HG02884 (cell line): ENCODE results near the gene RAB7A.
A peak's percentile ranks its signal among the peaks of the same experiment; 100 is the strongest.
"Not testable (repeated sequence)": the region's sequence is repeated elsewhere in the genome, so short reads cannot be mapped to it uniquely, and the experiment has no call there.

ENCODE experiments used
- ATAC-seq: cut with Tn5 transposase; IDR thresholded peaks from one replicate; pipeline ENCODE4 v1.9.1; 2021; ENCODE audit warnings: mild to moderate bottlenecking, moderate library complexity; ENCODE audit not compliant: unreplicated experiment

The RAB7A gene

GRCh38 chr3:128814519-128815317 lies 88.7 kb downstream of the RAB7A start:
- no peak for ATAC-seq

DNA sequence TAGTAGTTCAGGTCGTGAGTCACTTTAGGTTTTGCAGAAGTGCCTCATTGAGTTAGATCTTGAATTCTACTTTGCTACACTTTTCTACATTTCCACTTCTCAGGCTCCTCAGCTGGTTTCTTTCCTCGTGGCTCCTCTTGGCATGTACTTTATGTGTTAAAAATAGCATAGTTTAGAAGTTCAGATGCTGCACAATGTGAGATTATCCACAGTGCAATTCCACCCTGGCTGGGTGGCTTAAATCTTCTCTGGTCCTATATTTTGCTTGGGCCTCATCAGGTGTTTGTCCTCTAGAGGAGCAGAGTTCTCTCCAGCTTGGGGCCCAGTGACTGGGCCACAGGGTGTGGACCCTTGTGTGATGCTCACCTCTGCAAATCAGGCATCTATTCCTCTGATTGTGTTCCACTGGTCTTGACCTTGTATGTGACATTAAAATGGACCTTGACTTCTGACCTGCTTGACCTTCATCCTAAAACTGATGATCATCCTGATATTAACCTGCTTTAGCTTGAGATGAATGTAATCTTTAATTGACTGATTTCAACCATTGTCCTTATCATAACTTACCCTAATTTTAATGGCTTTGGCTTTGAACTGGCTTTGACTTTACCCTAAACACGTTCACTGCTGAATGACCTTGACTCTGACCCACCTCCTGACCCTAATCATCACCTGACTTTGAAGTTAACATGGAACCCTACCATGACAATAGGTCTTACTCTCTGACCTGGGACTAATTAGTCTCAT lies 89.5 kb downstream of the RAB7A start:
- ATAC-seq = no peak

GRCh38 chr3:128818186-128818787 lies 92.3 kb downstream of the RAB7A start:
- no peak for ATAC-seq

- no peak for ATAC-seq
Observed at GRCh38 chr3:128820252-128820839, 94.4 kb downstream of the RAB7A start.

DNA sequence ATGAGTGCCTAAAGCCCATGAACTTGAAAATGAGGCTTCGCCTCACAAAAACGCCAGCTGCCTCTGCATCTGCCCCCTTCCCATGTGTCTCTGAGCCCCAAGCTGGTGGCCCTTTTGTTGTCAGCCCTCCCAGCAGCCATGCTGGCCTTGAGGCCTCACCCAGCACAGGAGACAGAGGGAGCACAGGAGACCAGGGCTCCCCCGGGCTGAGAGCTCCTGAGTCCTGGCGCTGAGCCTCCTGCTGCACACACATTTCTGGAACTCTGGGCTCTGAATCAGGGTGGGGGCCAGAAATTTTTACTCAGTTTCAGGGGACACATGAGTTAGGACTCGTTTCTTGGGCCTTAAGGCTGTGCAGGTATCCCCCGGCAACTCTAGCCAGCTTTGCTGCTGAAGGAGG lies 97.0 kb downstream of the RAB7A start:
- no peak for ATAC-seq

- ATAC-seq = no peak
Observed at GRCh38 chr3:128823631-128824030, 97.6 kb downstream of the RAB7A start.

- ATAC-seq = no peak
Observed at GRCh38 chr3:128824132-128824850, 98.3 kb downstream of the RAB7A start.

GRCh38 chr3:128825117-128825725 lies 99.2 kb downstream of the RAB7A start:
- no peak for ATAC-seq

DNA sequence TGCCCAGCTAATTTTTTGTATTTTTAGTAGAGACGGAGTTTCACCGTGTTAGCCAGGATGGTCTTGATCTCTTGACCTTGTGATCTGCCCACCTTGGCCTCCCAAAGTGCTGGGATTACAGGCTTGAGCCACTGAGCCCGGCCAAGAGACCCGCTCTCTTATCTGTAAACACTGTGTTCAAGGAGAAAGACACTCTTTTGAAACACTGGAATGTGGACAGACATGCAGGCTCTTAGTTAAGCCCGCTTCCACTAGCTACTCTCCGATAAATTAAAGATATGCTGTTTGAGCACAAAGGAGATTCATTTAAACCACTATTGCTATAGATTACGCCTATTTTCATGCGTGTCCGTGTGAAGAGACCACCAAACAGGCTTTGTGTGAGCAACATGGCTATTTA lies 103.1 kb downstream of the RAB7A start:
- not testable (repeated sequence) for ATAC-seq

GRCh38 chr3:128829925-128830625 lies 104.1 kb downstream of the RAB7A start:
- not testable (repeated sequence) for ATAC-seq

DNA sequence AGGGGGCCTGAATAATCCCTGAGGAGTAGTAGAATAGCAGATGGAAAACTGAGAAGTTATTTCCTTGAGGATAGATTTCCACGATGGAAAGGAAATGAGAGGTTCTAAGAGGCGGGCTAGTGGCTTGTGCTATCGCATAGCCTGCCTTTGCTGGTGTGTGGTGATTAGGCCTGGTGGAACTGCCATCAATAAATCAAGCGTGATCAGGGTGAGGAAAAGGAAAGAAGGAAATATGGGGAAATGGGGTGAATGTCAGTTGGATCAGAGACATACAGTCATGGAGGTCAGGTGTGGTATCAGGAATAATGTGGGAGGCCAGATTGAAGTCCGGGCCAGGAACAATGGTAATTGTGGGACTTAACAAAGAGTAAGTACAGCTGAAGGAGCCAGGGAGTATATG lies 104.8 kb downstream of the RAB7A start:
- ATAC-seq = not testable (repeated sequence)

DNA sequence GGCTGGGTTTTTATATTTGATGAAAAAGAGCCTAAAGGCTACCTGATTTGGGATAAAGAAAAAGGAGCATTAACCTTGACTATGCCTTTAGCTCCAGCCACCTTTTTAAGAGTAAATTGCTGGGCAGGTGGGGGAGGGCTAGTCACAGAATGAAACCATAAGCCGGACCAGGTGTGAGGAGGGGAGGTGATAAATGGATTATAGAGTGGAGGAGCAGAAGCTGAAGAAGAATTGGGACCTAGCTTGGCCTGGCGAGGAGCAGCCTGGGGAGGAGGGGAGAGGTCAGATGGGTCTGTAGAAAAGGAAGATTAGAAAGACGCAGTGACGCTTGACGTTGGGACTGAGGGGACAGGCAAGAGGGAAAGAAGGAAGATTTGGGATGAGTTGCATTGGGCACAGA lies 107.0 kb downstream of the RAB7A start:
- not testable (repeated sequence) for ATAC-seq

DNA sequence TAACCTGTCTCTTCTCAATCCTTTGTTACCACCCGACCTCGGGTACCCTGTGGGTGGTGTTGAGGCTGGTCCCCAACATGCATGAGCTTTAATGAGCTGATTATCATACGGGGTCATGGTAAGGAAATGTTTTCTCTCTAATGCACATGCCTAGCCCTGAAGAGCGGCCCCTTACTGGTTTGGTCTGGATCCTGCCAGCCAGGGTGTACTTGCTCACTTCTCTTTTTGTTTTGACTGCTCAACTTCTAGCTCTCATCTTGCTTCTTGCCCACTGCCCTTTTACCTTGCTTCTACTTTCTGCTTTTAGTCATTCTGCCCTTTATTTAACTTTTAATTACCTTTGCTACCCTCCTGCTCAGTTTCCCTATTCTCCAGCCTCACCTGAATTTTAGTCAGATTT lies 109.1 kb downstream of the RAB7A start:
- ATAC-seq = no peak

- ATAC-seq = no peak
Observed at GRCh38 chr3:128841926-128842920, 116.2 kb downstream of the RAB7A start.

GRCh38 chr3:128844502-128844901 lies 118.5 kb downstream of the RAB7A start:
- ATAC-seq = no peak

- no peak for ATAC-seq
Observed at GRCh38 chr3:128845119-128845777, 119.3 kb downstream of the RAB7A start.

GRCh38 chr3:128845778-128846485 lies 119.9 kb downstream of the RAB7A start:
- ATAC-seq = peak; percentile 65
